OCI-LY1 (cell line): ENCODE measurements around the gene SLC43A1.

ENCODE experiments used
- EZH2 ChIP-seq: fragments of 200-600 bp; sonication (generic), shearing (Covaris generic); IDR thresholded peaks from 2 replicates; pipeline ENCODE4 v1.8.0; 2017; ENCODE audit warnings: borderline replicate concordance, mixed run types, mild to moderate bottlenecking, antibody characterized with exemption, low read length, moderate library complexity, mixed read lengths
- TF ChIP-seq, protein P1 (sequence below): fragments of 200-600 bp; sonication (generic), shearing (Covaris generic); IDR thresholded peaks from 2 replicates; pipeline ENCODE4 v1.5.1; 2017; ENCODE audit warnings: mild to moderate bottlenecking, antibody characterized with exemption, low read length, moderate library complexity, mixed read lengths

DNA sequence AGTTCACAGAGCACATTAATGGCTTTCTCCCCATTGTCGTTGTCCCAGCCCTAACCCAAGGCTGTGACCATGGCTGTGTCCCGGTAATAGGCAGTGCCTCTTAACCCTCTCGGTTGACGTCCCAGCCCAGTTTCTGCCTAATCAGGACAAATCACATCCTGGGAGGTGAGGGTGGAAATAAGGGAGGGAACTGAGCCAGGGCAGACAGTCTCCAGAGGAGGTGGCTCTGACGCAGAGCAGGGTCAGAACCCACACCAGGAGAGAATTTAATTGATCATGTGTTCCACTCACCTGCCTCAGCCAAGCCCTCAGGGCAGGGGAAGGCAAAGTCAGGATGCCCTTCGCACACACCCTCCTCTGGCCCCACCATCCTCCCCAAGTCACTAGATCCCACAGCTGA lies 17.0 kb downstream of the SLC43A1 start:
- TF ChIP-seq, protein P1, sequence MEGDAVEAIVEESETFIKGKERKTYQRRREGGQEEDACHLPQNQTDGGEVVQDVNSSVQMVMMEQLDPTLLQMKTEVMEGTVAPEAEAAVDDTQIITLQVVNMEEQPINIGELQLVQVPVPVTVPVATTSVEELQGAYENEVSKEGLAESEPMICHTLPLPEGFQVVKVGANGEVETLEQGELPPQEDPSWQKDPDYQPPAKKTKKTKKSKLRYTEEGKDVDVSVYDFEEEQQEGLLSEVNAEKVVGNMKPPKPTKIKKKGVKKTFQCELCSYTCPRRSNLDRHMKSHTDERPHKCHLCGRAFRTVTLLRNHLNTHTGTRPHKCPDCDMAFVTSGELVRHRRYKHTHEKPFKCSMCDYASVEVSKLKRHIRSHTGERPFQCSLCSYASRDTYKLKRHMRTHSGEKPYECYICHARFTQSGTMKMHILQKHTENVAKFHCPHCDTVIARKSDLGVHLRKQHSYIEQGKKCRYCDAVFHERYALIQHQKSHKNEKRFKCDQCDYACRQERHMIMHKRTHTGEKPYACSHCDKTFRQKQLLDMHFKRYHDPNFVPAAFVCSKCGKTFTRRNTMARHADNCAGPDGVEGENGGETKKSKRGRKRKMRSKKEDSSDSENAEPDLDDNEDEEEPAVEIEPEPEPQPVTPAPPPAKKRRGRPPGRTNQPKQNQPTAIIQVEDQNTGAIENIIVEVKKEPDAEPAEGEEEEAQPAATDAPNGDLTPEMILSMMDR: no peak
- no peak for TF ChIP-seq EZH2
